GM19328 (cell line): ENCODE measurements around the gene ACTG1.

ENCODE experiments used
- ATAC-seq: cut with Tn5 transposase; IDR thresholded peaks from one replicate; pipeline ENCODE4 v1.9.1; 2021; ENCODE audit warnings: mild to moderate bottlenecking, moderate library complexity; ENCODE audit not compliant: unreplicated experiment

Gene ACTG1

GRCh38 chr17:81499601-81499970, 13.0 kb downstream of the ACTG1 start:
- no peak for ATAC-seq

- no peak for ATAC-seq
Observed at GRCh38 chr17:81498953-81499600, 13.5 kb downstream of the ACTG1 start.

GRCh38 chr17:81494626-81495377, 17.8 kb downstream of the ACTG1 start:
- no peak for ATAC-seq

- no peak for ATAC-seq
Observed at GRCh38 chr17:81493198-81494038, 19.2 kb downstream of the ACTG1 start.

- no peak for ATAC-seq
Observed at GRCh38 chr17:81492706-81493105, 19.9 kb downstream of the ACTG1 start.

- ATAC-seq = no peak
Observed at GRCh38 chr17:81492202-81492601, 20.4 kb downstream of the ACTG1 start.

- no peak for ATAC-seq
Observed at GRCh38 chr17:81491761-81492160, 20.8 kb downstream of the ACTG1 start.

- ATAC-seq = no peak
Observed at GRCh38 chr17:81491181-81491581, 21.4 kb downstream of the ACTG1 start.

- no peak for ATAC-seq
Observed at GRCh38 chr17:81489998-81490992, 22.3 kb downstream of the ACTG1 start.

- ATAC-seq = no peak
Observed at GRCh38 chr17:81489012-81489997, 23.3 kb downstream of the ACTG1 start.

- ATAC-seq = no peak
Observed at GRCh38 chr17:81488276-81488860, 24.2 kb downstream of the ACTG1 start.

- peak; percentile 53 for ATAC-seq
Observed at GRCh38 chr17:81487487-81488275, 24.9 kb downstream of the ACTG1 start.

- ATAC-seq = no peak
Observed at GRCh38 chr17:81487089-81487486, 25.5 kb downstream of the ACTG1 start.

- no peak for ATAC-seq
Observed at GRCh38 chr17:81486199-81486810, 26.3 kb downstream of the ACTG1 start.

- ATAC-seq = no peak
Observed at GRCh38 chr17:81484195-81484979, 28.2 kb downstream of the ACTG1 start.

- no peak for ATAC-seq
Observed at GRCh38 chr17:81483862-81484194, 28.8 kb downstream of the ACTG1 start.
